22Rv1 (cell line): ENCODE measurements around the gene XRN1.

Experiments used
- ZFX ChIP-seq: fragments of 450-650 bp; IDR thresholded peaks from 2 replicates; pipeline ENCODE4 v1.6.1; 2017; ENCODE audit warnings: antibody characterized with exemption, borderline replicate concordance
- TF ChIP-seq, protein P1 (sequence below): fragments of 450-650 bp; IDR thresholded peaks from 2 replicates; pipeline ENCODE4 v1.5.1; 2017; ENCODE audit warnings: mild to moderate bottlenecking

DNA sequence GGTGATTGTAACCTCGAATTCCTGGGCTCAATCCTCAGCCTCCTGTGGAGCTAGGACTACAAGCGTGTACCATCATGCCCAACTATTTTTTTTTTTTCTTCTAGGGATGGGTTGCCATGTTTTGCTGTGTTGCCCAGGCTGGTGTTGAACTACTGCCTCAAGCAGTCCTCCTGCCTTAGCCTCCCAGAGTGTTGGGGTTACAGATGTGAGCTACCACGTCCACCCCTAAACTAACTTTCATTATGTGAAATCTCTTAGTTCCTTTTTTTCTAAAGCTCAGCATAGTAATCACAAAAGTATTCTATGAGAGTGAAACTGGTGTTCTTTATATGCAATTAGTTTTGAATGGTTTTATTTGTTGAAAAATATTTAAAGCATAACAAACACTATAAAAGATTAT, 92.1 kb downstream of the XRN1 start:
- TF ChIP-seq, protein P1, sequence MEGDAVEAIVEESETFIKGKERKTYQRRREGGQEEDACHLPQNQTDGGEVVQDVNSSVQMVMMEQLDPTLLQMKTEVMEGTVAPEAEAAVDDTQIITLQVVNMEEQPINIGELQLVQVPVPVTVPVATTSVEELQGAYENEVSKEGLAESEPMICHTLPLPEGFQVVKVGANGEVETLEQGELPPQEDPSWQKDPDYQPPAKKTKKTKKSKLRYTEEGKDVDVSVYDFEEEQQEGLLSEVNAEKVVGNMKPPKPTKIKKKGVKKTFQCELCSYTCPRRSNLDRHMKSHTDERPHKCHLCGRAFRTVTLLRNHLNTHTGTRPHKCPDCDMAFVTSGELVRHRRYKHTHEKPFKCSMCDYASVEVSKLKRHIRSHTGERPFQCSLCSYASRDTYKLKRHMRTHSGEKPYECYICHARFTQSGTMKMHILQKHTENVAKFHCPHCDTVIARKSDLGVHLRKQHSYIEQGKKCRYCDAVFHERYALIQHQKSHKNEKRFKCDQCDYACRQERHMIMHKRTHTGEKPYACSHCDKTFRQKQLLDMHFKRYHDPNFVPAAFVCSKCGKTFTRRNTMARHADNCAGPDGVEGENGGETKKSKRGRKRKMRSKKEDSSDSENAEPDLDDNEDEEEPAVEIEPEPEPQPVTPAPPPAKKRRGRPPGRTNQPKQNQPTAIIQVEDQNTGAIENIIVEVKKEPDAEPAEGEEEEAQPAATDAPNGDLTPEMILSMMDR: no peak
- no peak for TF ChIP-seq ZFX
